ENCODE results near the gene DIO1. TPM values are rescaled to one million over a fixed set of nuclear protein-coding genes. Genes with fewer than 3 reads are reported as not detected.

Gene DIO1
- total and polyA plus RNA-seq, 2 of the 8 experiments (the other 6 are each of a cell fraction or from before 2014, with no cell fraction given): 0.14 TPM; not detected in 1

GRCh38 chr1:53891018-53891417 lies 3.0 kb upstream of the DIO1 start (continued):
- TF ChIP-seq CHD7 (IDR thresholded peaks at IDR 0.05; ENCODE audit: insufficient replicate concordance, low read length): no peak
- no peak for TF ChIP-seq CHD2 (IDR thresholded peaks at IDR 0.05; ENCODE audit: low read length)
- TF ChIP-seq FOSL1 (IDR thresholded peaks at IDR 0.05; ENCODE audit: insufficient read depth, low read depth, low read length): no peak
- TF ChIP-seq ZNF274 (IDR thresholded peaks at IDR 0.05; ENCODE audit: borderline replicate concordance, extremely low read depth, low read length): no peak

Data from H1 (cell line).